Endothelial cell (in vitro differentiated cells): Measurements from ENCODE around the gene LYPD1. TPM values are rescaled to one million over a fixed set of nuclear protein-coding genes. Genes with fewer than 3 reads are reported as not detected.

Source experiments
- DNase-seq: peaks from one replicate; pipeline ENCODE4 v3.0.0; 2021; ENCODE audit warnings: low spot score
- H3K27ac Mint-ChIP-seq: one replicate; pipeline ENCODE4 v1.8.0; 2021; ENCODE audit warnings: mixed read lengths, inconsistent platforms; ENCODE audit not compliant: unreplicated experiment
- H3K27me3 Mint-ChIP-seq: one replicate; pipeline ENCODE4 v1.8.0; 2021; ENCODE audit warnings: mild to moderate bottlenecking, moderate library complexity, mixed read lengths, inconsistent platforms; ENCODE audit not compliant: unreplicated experiment
- H3K36me3 Mint-ChIP-seq: one replicate; pipeline ENCODE4 v1.8.0; 2021; ENCODE audit warnings: mild to moderate bottlenecking, low read depth, mixed read lengths, inconsistent platforms; ENCODE audit not compliant: unreplicated experiment
- H3K4me1 Mint-ChIP-seq: one replicate; pipeline ENCODE4 v1.8.0; 2021; ENCODE audit warnings: mild to moderate bottlenecking, mixed read lengths, inconsistent platforms; ENCODE audit not compliant: unreplicated experiment
- H3K4me3 Mint-ChIP-seq: one replicate; pipeline ENCODE4 v1.8.0; 2021; ENCODE audit warnings: mild to moderate bottlenecking, mixed read lengths, inconsistent platforms; ENCODE audit not compliant: unreplicated experiment
- H3K9me3 Mint-ChIP-seq: one replicate; pipeline ENCODE4 v1.8.0; 2021; ENCODE audit warnings: mixed read lengths, inconsistent platforms; ENCODE audit not compliant: unreplicated experiment
- total RNA-seq: library from RNA; stranded (reverse); fragmentation: NEBNext Ultra II Directional; extraction: Animal tissue kit (Norgen Biotek cat#: 25700); gene quantifications from one replicate; pipeline ENCODE4 v1.2.1, GENCODE V29; 2021; ENCODE audit not compliant: unreplicated experiment
- TF ChIP-seq, protein P1 (sequence below): fragments of 200-600 bp; sonication (generic); IDR thresholded peaks from one replicate; pipeline ENCODE4 v1.5.0; 2021; ENCODE audit warnings: antibody characterized with exemption; ENCODE audit not compliant: unreplicated experiment

The LYPD1 gene
- total RNA-seq, 1 donor from 2014 or later, result 0.64 TPM

DNA sequence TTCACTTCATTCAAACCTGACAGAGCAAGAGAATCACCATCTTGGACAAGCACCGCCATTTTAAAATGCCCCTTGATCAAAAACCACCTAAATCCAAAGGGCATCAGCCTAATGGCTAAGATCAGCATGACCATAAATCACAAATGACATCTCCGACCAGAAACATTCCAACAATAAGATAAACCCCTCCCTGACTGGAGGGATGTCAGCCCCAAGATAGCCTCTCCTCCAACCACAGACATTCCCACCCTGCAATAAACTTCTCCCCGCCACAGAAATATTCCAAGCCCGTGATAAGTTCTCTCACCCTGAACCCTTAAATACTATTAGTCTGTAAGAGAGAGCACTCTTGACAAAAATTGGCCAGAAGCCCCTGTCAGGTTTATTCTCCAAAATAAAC is 21.6 kb upstream of the LYPD1 start:
- Mint-ChIP-seq H3K4me1 (no peaks in the 10 kb centered on the region), H3K27me3 (peaks cover 2% of the 10 kb centered on the region), H3K9me3 (no peaks in the 10 kb centered on the region), H3K36me3 (no peaks in the 10 kb centered on the region), H3K27ac (no peak overlapping the region), H3K4me3 (no peak overlapping the region)
- DNase-seq, result no peak
- TF ChIP-seq, protein P1, sequence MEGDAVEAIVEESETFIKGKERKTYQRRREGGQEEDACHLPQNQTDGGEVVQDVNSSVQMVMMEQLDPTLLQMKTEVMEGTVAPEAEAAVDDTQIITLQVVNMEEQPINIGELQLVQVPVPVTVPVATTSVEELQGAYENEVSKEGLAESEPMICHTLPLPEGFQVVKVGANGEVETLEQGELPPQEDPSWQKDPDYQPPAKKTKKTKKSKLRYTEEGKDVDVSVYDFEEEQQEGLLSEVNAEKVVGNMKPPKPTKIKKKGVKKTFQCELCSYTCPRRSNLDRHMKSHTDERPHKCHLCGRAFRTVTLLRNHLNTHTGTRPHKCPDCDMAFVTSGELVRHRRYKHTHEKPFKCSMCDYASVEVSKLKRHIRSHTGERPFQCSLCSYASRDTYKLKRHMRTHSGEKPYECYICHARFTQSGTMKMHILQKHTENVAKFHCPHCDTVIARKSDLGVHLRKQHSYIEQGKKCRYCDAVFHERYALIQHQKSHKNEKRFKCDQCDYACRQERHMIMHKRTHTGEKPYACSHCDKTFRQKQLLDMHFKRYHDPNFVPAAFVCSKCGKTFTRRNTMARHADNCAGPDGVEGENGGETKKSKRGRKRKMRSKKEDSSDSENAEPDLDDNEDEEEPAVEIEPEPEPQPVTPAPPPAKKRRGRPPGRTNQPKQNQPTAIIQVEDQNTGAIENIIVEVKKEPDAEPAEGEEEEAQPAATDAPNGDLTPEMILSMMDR, result no peak

DNA sequence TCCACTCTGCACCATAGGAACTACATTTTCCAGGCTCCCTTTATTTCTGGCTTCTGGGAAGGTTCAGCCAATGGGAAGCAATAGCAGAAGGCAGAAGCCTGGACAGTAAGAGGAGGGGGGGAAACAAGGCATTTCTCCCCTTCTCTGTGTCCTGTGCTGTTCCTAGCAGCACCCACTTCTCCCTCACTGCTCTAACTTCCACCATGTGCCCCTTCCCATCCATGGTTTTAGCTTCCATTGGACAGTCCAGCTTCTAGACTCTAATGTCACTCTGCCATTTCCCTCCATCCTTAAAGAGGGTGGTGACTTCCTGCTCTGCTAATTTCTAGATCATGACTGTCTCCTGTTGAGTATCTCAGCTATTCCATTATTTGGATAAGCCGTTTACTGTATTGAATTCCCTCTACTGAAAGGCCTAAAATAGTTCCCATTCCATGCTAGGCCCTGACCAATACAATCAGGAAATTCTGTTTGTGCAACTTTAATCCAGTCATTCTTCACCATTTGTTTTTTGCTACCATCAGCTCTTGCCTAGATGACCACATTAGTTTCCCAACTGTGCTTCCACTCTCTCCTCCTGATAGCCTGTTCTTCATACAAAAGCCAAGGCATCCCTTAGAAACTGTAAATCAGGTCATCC is 20.8 kb upstream of the LYPD1 start:
- Mint-ChIP-seq H3K36me3 (no peaks in the 10 kb centered on the region), H3K4me1 (no peaks in the 10 kb centered on the region), H3K9me3 (no peaks in the 10 kb centered on the region), H3K27ac (no peak overlapping the region), H3K27me3 (peaks cover 2% of the 10 kb centered on the region), H3K4me3 (no peak overlapping the region)
- TF ChIP-seq, protein P1, result no peak
- DNase-seq, result no peak

DNA sequence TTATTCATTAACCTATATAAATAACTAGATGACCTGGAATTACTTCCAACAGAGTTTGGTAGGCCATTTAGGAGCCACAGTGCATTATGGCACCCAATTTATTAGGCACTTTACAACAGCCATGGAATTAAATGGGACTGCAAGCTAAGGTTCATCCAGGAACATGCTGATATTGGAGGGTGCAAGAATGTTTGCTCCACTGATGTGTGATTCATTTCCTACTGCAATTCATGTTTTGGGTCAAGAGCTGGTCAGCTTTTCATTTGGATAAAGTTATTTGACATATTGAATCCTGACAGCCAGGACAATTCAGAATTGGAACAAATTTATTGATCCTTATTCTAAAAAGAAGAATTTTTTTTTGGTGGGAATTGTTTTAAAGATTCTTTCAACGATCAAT is 11.8 kb upstream of the LYPD1 start:
- Mint-ChIP-seq H3K9me3 (no peaks in the 10 kb centered on the region), H3K27me3 (peaks cover 3% of the 10 kb centered on the region), H3K4me1 (peaks cover 4% of the 10 kb centered on the region), H3K36me3 (no peaks in the 10 kb centered on the region), H3K4me3 (no peak overlapping the region), H3K27ac (no peak overlapping the region)
- no peak for DNase-seq
- TF ChIP-seq, protein P1, result no peak

DNA sequence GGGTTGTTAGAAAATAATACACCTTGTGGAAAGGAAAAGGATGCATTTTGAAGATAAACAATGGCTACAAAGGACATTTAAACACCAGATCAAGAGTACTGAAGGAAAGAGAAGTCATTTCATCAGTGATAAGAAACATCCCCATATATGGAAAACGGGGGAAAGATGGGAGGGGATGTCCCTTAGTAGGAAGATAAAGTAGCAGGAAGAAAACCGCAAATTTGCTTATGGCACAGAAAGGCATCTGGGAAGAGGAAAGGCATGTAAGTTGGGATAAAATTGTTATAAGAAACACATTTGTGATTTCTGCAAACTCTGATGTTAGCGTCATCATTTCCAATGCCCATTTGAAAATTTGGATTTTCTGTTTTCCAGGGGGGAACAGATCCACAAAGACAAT is 10.5 kb upstream of the LYPD1 start:
- Mint-ChIP-seq H3K36me3 (no peaks in the 10 kb centered on the region), H3K4me3 (no peak overlapping the region), H3K27ac (no peak overlapping the region), H3K27me3 (peaks cover 3% of the 10 kb centered on the region), H3K4me1 (peaks cover 4% of the 10 kb centered on the region), H3K9me3 (no peaks in the 10 kb centered on the region)
- no peak for DNase-seq
- TF ChIP-seq, protein P1, result no peak

DNA sequence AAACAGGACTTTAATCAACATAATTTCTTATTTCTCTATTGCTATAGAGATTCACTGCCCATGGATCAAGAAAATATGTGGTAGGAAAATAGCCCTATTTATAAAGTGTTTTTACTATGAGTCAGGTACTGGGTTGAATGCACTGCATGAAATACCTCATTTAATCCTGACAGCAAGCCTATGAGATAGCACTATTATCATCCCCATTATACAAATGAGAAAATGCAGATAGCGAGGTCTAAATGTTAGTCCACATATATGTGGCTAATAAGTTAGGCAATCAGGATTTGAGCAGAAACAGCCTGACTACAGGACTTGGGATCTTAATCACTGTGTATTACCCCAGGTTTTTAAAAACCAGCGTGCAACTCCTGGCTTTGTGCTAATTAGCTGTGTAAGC is 8.5 kb upstream of the LYPD1 start:
- DNase-seq, result no peak
- Mint-ChIP-seq H3K36me3 (no peaks in the 10 kb centered on the region), H3K9me3 (no peaks in the 10 kb centered on the region), H3K27me3 (peaks cover 3% of the 10 kb centered on the region), H3K27ac (no peak overlapping the region), H3K4me1 (peaks cover 4% of the 10 kb centered on the region), H3K4me3 (no peak overlapping the region)
- TF ChIP-seq, protein P1, result no peak
